ENCODE measurements around the gene PTPN7. TPM values are rescaled to one million over a fixed set of nuclear protein-coding genes. Genes with fewer than 3 reads are reported as not detected.

The PTPN7 gene
- total and polyA plus RNA-seq, 2 donors (not counting 3 experiments of a cell fraction or from before 2014, with no cell fraction given): 0.86 to 1.8 TPM

DNA sequence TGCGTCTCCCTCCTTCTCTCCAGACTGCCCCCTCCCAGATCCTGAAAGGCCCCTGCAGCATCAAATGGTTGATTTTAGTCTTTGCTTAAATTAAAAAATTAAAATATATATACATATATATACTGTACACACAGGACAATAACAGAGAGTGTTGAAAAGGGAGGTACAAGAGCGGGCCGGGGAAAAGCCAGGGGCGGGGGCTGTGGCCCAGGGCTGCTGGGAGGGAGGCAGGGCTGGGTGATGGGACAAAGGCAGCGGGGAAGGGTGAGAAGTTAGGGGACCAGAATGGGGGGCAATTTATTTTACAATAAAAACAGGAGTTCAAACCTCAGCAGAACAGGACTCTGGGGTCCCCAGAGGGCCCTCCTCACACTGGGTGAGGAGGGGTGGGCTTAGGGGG is 26.4 kb downstream of the PTPN7 start:
- peaks cover 13% of the 10 kb centered on the region for H3K79me2 ChIP-seq (ENCODE audit: control insufficient read depth, insufficient read depth, low read length)
- H3K27me3 ChIP-seq (ENCODE audit: control insufficient read depth in 2 of 2, insufficient read depth in 2 of 2, low read length in 2 of 2): no peaks in the 10 kb centered on the region
- no peaks in the 10 kb centered on the region for H4K20me1 ChIP-seq (replicated peaks; ENCODE audit: control insufficient read depth, extremely low read depth, insufficient read depth, low read length)
- peaks cover 9 to 38% of the 10 kb centered on the region in 2 experiments for H3K36me3 ChIP-seq (ENCODE audit: control insufficient read depth in 2 of 2, extremely low read depth in 1 of 2, insufficient read depth in 2 of 2, low read length in 2 of 2)
- H3K4me3 ChIP-seq (replicated peaks in 1 of 3; ENCODE audit: insufficient read depth in 1 of 3, low read depth in 1 of 3, low read length in 3 of 3): no peak overlapping the region
- no peak for FAIRE-seq
- no peak overlapping the region for H3K27ac ChIP-seq (ENCODE audit: insufficient read depth, low read depth, low read length)
- ChIA-PET POLR2A (no interaction called here), CTCF (interaction anchor here (1.1 to 3.8 kb wide), 5 partner anchors 8 to 134 kb away, joined by 3 to 31 read pairs (median 18); partner anchors contain the start of gene GPR37L1)
- no peaks in the 10 kb centered on the region for H3K9me3 ChIP-seq (replicated peaks; ENCODE audit: control insufficient read depth, insufficient read depth, low read length)
- DNase-seq (ENCODE audit: low read depth, low spot score): no peak
- H3K4me2 ChIP-seq (ENCODE audit: insufficient read depth, low read length): no peak overlapping the region
- H3K4me1 ChIP-seq (ENCODE audit: control insufficient read depth, extremely low read depth, insufficient read depth, low read length): no peaks in the 10 kb centered on the region
- BruUV-seq (replicated peaks): no TSS peak
- intact Hi-C loops (cut with micrococcal nuclease): no loop called here
- H3K9me1 ChIP-seq (replicated peaks; ENCODE audit: control insufficient read depth, extremely low read depth, insufficient read depth, low read length): no peaks in the 10 kb centered on the region
- dilution Hi-C loops (cut with MboI; ENCODE audit: extremely low pct_ligation_motif_present, low sequenced_read_pairs): no loop called here
- H3K9ac ChIP-seq (replicated peaks; ENCODE audit: extremely low read depth, insufficient read depth, low read length): no peak overlapping the region
- TF ChIP-seq, protein P1, sequence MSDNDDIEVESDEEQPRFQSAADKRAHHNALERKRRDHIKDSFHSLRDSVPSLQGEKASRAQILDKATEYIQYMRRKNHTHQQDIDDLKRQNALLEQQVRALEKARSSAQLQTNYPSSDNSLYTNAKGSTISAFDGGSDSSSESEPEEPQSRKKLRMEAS (IDR thresholded peaks at IDR 0.05; ENCODE audit: insufficient read depth, insufficient read length): no peak
- TF ChIP-seq, protein P2, sequence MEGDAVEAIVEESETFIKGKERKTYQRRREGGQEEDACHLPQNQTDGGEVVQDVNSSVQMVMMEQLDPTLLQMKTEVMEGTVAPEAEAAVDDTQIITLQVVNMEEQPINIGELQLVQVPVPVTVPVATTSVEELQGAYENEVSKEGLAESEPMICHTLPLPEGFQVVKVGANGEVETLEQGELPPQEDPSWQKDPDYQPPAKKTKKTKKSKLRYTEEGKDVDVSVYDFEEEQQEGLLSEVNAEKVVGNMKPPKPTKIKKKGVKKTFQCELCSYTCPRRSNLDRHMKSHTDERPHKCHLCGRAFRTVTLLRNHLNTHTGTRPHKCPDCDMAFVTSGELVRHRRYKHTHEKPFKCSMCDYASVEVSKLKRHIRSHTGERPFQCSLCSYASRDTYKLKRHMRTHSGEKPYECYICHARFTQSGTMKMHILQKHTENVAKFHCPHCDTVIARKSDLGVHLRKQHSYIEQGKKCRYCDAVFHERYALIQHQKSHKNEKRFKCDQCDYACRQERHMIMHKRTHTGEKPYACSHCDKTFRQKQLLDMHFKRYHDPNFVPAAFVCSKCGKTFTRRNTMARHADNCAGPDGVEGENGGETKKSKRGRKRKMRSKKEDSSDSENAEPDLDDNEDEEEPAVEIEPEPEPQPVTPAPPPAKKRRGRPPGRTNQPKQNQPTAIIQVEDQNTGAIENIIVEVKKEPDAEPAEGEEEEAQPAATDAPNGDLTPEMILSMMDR (IDR thresholded peaks at IDR 0.05; ENCODE audit: extremely low read depth in 1 of 2, insufficient read depth in 1 of 2, low read depth in 1 of 2, low read length in 2 of 2): no peak
- TF ChIP-seq MYC (IDR thresholded peaks at IDR 0.05; ENCODE audit: low read depth, low read length) (no peak), EZH2 (IDR thresholded peaks at IDR 0.05; ENCODE audit: borderline replicate concordance, low read depth, low read length, severe bottlenecking) (no peak), GATA2 (IDR thresholded peaks at IDR 0.05; ENCODE audit: insufficient read depth, insufficient read length, low read depth, low read length) (no peak), POLR2A (IDR thresholded peaks at IDR 0.05; ENCODE audit: low read depth, low read length) (no peak), JUN (IDR thresholded peaks at IDR 0.05; ENCODE audit: borderline replicate concordance, insufficient read depth, insufficient read length, low read depth) (no peak), FOS (IDR thresholded peaks at IDR 0.05; ENCODE audit: borderline replicate concordance, insufficient read depth, low read length) (no peak), POLR2AphosphoS5 (IDR thresholded peaks at IDR 0.05; ENCODE audit: insufficient read depth, low read depth, low read length) (no peak)
- H2AFZ ChIP-seq (ENCODE audit: low read depth, low read length): no peak overlapping the region

Data from endothelial cell of umbilical vein (primary cell).